HG03039 (cell line): Measurements from ENCODE around the gene HS3ST3B1.

Experiments
- ATAC-seq: cut with Tn5 transposase; IDR thresholded peaks from one replicate; pipeline ENCODE4 v1.9.1; 2021; ENCODE audit warnings: mild to moderate bottlenecking, moderate library complexity; ENCODE audit not compliant: unreplicated experiment

Gene HS3ST3B1

GRCh38 chr17:14300575-14301278 is at the start of gene HS3ST3B1:
Gene HS3ST3B1 (plus strand): TSS chr17:14301081. CDS start chr17:14301519, 438 bp downstream.
- peak; percentile 77 for ATAC-seq

- ATAC-seq = no peak
Measured at GRCh38 chr17:14261406-14261805, 39.5 kb upstream of the HS3ST3B1 start.

- ATAC-seq = no peak
Measured at GRCh38 chr17:14268264-14268663, 32.6 kb upstream of the HS3ST3B1 start.

- no peak for ATAC-seq
Measured at GRCh38 chr17:14269473-14269872, 31.4 kb upstream of the HS3ST3B1 start.

- ATAC-seq = no peak
Measured at GRCh38 chr17:14270508-14270907, 30.4 kb upstream of the HS3ST3B1 start.

GRCh38 chr17:14276535-14277250 is 24.2 kb upstream of the HS3ST3B1 start:
- ATAC-seq = no peak

- no peak for ATAC-seq
Measured at GRCh38 chr17:14281530-14281929, 19.4 kb upstream of the HS3ST3B1 start.

- no peak for ATAC-seq
Measured at GRCh38 chr17:14282726-14283125, 18.2 kb upstream of the HS3ST3B1 start.

GRCh38 chr17:14289162-14289561 is 11.7 kb upstream of the HS3ST3B1 start:
- no peak for ATAC-seq

- ATAC-seq = no peak
Measured at GRCh38 chr17:14294876-14295275, 6.0 kb upstream of the HS3ST3B1 start.

- ATAC-seq = no peak
Measured at GRCh38 chr17:14295676-14296075, 5.2 kb upstream of the HS3ST3B1 start.

- no peak for ATAC-seq
Measured at GRCh38 chr17:14296166-14296910, 4.5 kb upstream of the HS3ST3B1 start.

- ATAC-seq = no peak
Measured at GRCh38 chr17:14297161-14297851, 3.6 kb upstream of the HS3ST3B1 start.

GRCh38 chr17:14298221-14298946 is 2.5 kb upstream of the HS3ST3B1 start:
- ATAC-seq = no peak

GRCh38 chr17:14298947-14299279 is 2.0 kb upstream of the HS3ST3B1 start:
- no peak for ATAC-seq

GRCh38 chr17:14299280-14300141 is 1.4 kb upstream of the HS3ST3B1 start:
- ATAC-seq = no peak

- no peak for ATAC-seq
Measured at GRCh38 chr17:14301279-14302090, 604 bp downstream of the HS3ST3B1 start.

- ATAC-seq = no peak
Measured at GRCh38 chr17:14302091-14302430, 1.2 kb downstream of the HS3ST3B1 start.
